Suppressor macrophage (primary cell): ENCODE results near the gene GAST.

Source experiments
- DNase-seq, 4 experiments: peaks; one replicate each; pipeline ENCODE4 v3.0.0-alpha.2; 2020 to 2022

GAST gene

DNA sequence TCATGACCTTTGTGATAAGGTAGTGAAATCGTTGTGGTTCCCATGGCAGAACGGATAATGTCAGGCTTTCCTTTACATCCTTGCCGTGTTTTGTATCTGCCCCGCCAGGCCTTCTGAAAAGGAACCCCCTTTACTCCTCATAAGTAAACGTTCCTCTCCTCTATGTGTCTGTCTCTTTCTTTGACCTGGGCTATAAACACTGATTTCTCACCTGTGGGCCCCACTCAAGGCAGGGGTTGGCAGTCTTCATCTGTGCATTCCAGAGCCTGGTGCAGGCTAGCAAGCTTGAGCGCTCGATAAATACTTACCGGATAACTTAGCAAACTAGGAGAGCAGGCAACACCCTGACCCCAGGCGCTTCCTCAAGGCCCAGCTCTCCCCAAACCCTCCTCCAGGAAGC, 29.6 kb downstream of the GAST start:
- no peak for DNase-seq

DNA sequence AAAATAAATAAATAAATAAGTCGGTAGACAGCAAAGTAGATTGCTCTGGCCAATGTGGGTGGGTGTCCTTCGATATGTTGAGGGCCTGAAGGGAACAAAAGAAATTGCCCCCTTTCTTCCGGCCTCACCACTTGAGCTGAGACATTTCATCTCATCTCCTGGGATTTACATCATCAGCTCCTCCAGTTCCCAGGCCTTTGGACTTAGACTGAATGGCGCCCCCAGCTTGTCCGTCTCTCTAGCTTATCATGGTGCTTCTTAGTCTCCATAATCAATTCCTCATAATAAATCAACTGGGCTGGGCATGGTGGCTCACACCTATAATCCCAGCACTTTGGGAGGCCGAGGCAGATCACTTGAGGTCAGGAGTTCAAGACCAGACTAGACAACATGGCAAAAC, 36.1 kb downstream of the GAST start:
- DNase-seq = no peak

DNA sequence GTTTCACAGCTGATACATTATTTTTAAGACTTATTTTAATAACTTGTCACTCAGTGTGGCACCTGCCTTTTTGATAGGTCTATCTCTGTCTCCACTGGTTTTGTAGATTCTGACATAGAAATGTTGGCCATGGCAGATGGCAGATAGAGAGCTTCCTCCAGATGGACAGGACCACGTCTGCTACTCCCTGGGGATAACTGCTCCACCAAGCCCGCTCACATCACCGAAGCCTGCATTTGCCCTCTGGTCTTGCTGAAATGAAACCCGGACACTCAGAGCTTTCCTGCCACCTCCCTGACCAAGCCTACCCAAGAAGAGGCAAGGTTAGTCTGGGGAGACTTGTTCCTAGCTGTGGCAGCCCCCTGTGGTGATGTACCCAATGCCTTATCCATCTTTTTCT, 38.7 kb downstream of the GAST start:
- no peak for DNase-seq

DNA sequence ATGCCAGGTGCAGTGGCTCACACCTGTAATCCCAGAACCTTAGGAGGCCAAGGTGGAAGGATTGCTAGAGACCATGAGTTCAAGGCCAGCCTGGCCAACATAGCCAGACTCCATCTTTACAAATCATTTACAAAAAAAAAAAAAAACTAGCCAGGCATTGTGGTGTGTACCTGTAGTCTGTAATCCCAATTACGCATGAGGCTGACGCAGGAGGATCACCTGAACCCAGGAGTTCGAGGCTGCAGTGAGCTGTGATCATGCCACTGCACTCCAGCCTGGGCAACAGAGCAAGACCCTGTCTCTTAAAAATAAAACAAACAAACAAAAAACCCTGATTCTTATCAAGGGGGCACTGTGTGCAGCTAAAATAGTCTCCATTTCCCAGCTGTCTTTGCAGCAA, 39.2 kb downstream of the GAST start:
- no peak for DNase-seq

DNA sequence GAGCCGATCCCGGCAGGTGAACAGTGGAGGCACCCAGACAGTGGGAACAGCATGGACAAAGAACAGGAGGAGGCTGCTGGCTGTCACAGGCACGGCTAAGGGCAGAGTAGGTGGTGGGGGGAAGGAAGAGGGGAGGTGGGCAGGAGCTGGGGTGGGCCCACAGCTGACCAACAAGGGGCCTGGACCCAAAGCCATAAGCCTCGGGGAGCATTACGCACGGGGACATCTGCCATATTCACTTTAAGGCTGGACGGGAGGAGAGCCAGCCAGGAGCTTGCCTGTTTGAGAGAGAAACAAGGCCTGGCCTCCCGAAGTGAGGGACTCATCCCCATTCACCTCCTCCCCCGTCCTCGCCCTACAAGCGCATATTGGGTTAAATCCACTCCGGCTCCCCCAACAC, 41.9 kb downstream of the GAST start:
- DNase-seq = no peak

DNA sequence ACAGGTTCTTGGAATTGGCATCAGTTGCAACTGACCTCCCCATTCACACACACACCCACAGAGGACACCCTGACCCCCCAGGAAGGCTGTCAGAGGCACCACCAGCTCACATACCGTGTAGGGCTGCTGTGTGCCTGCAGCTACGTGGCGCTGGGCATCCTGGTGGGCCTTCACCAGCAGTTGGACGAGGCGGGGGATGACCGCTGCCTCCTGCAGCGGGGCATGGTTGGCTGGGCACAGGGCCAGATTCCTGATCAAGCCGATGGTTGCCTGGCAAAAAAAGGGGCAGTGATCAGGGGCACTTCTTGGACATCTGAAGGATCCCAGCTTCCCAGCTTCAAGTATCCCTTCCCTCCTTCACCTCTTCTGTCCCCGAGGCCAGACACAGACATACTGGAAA, 46.5 kb downstream of the GAST start:
- no peak for DNase-seq

DNA sequence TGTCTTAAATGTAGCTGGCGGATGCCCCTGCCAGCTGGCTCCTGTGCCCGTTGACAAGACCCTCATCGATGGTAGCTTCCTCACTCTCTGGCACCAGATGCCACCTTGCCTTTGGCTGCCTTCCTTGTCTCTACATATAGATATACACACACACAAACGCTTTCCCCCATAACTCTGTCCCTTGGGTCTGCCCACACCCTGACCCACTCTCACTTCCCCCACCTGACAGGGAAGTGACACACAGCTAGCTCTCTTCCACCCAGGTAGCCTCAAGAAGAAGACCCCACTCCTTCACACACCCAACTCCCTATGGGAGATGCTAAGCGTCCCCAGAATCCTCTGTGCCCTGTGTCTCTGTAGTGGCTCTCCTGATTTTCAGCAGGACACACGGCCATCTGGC, 48.7 kb downstream of the GAST start:
- no peak for DNase-seq

DNA sequence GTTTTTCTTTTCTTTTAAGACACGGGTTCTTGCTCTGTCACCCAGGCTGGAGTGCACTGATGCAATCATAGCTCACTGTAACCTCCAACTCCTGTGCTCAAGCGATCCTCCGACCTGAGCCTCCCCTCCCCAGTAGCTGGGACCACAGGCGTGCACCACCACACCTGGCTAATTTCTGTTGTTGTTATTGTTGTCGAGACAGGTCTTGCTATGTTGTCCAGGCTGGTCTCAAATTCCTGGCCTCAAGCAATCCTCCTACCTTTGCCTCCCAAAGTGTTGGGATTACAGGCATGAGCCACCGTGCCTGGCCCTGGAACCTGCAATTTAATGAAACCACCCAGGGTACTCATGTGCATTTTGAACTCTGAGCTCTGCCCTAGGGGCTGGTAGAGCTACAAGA, 50.3 kb downstream of the GAST start:
- DNase-seq = no peak

DNA sequence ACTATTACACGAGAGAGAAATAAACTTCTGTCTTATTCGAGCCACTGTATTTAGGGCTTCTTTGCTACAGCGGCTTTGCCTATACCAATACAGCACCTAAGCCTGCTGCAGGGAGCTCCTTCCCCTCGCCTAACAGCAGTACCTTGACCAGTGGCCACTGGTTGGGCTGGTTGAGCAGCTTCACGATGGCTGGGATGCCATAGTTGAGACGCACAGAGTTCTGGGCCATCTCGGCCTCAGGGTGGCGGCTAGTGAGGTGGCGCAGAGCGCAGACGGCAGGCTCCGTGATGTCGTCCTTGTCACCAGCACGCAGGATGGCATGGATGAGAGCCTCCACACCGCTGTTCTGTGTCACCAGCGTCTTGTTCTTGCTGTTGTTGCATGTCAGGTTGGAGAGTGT, 50.7 kb downstream of the GAST start:
- no peak for DNase-seq

DNA sequence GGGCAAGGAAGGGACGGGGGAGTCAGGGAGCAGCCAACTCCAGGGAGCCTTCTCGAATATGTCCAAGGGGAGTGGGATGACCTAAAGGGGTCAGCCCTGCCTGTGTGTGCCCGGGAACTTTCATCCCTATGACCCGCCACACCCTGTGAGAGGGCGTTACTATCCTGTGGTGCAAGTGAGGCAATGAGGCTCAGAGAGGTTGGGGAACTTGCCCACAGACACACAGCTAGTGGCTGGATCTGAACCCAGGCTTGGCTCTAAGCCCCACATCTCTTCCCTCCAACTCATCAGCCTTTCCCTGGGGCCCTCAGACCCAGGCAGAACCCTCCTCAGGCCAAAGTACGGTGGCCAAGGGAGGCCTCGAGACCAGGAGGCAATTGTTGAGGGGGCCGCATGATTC, 51.2 kb downstream of the GAST start:
- no peak for DNase-seq
